ENCODE measurements around the gene SLX9.

The SLX9 gene

DNA sequence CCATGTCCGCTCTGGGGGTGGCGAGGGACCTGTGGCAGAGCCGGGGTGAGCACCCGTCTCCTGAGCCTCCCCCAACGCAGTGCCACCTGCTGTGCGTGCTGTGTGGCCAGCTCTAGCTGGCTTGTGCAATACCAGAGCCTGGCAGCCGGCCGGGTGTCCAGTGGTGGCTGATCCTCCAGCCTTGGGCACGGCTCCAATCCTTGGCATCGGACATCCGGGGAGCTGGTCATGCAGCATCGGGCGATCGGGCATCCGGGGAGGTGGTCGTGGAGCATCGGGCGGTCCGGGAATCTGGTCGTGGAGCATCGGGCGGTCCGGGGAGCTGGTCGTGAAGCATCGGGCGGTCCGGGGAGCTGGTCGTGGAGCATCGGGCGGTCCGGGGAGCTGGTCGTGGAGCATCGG, 8.1 kb downstream of the SLX9 start:
- no peak for DNase-seq

DNA sequence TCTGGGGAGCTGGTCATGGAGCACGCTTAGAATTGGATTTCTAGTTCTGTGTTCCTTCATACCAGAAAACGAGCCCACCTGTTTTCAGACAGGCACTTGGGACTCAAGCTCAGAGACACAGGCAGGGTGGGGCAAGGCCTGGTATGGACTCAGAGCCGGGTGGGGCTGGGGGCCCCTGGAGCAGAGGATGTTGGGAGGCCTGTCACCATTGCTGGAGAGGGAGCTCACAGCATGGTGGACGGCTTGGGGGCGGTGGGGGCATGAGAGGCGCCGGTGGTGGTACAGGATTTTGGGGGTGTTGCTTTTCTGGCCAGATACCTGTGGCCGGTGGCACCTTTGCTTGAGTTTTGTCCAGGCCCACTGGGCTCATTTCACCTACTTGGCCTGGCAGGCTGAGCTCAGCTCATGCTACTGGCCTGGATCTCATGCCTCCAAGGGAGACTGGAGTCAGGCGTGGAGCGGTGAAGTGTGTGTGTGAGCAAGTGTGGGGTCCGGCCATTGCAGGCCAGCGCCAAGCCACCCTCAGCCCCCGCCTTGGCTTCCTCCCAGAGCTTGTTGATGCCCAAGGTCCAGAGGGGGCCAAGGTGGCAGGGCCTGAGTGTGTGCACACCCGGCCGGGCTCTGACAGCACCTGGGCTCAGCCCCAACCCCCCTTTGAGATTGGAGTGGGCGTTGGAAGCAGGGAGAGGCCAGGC, 8.7 kb downstream of the SLX9 start:
- no peak for DNase-seq

DNA sequence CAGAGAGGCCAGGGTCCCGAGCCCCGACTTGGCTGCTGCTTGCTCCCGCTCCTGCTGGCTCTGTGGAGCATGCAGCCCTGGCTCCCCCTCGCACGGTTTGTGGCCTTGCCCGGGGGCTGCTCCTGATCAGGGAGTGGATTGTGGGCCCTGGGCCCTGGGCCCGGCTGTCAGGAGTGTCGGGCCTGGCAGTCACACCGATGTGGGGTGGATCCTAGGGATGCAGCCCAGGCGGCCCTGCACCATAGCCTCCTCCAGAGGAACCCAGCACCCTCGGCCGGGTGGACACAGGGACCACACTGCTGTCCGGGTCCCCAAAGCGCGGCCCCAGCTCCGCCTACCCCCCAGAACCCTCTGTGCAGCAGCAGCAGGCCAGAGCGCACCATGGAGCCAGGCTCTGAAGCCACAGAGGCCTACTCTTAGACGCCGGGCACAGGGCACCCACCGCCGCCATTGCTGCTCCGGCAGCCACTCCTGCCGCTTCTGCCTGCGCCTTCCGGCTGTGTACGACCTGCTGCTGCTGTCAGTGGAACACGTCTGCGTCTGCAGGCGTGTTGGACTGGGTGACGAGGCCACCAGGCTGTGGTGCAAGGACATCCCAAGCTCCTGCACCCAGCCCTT, 9.4 kb downstream of the SLX9 start:
- no peak for DNase-seq

DNA sequence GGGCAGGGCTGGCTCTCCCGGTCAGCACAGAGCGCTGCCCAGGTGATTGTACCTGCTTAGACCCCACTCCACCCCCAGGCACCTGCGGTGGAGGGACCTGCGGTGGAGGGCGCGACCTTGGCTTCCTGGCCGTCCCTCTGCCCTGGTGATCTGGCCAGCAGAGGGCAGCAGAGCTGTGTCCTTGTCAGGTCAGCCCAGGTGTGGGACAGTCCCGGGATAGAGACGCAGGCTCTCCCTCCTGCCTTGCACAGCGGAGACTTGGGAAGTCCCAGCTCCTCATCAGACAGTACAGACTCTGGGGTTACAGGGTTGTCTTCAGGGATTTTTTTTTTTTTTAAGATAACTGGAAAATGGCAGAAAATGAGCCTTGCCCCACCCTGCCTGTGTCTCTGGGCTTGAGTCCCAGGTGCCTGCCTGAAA, 10.0 kb downstream of the SLX9 start:
- DNase-seq: peak; percentile 38 to 81 (median 74)

GRCh38 chr21:44950351-44950750, 10.5 kb downstream of the SLX9 start:
- DNase-seq: no peak

- no peak for DNase-seq
Observed at GRCh38 chr21:44951186-44951915, 11.5 kb downstream of the SLX9 start.

- no peak for DNase-seq
Observed at GRCh38 chr21:44952116-44952928, 12.5 kb downstream of the SLX9 start.

- no peak for DNase-seq
Observed at GRCh38 chr21:44952929-44953627, 13.2 kb downstream of the SLX9 start.

- no peak for DNase-seq
Observed at GRCh38 chr21:44953628-44954021, 13.8 kb downstream of the SLX9 start.

- DNase-seq: no peak
Observed at GRCh38 chr21:44954281-44954771, 14.5 kb downstream of the SLX9 start.

GRCh38 chr21:44955141-44955797, 15.4 kb downstream of the SLX9 start:
- DNase-seq: no peak

DNA sequence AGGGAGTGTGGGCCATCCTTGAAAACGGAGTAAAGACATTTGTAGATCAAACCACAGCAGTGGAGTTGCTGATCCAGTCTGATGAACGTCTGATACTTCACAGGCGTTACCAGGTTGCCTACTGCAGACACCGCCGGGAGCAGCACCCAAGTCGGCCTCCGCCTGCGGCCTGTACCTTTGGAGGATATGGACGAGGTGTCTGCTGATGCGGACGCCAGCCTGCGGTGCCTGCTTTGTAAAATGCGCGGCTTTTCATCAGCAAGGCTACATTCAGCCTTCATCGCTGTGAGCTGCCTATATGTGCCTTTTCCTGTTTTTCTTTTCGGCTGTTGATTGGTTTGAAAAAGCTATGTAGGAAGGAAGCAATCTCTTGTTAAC, 16.0 kb downstream of the SLX9 start:
- no peak for DNase-seq

DNA sequence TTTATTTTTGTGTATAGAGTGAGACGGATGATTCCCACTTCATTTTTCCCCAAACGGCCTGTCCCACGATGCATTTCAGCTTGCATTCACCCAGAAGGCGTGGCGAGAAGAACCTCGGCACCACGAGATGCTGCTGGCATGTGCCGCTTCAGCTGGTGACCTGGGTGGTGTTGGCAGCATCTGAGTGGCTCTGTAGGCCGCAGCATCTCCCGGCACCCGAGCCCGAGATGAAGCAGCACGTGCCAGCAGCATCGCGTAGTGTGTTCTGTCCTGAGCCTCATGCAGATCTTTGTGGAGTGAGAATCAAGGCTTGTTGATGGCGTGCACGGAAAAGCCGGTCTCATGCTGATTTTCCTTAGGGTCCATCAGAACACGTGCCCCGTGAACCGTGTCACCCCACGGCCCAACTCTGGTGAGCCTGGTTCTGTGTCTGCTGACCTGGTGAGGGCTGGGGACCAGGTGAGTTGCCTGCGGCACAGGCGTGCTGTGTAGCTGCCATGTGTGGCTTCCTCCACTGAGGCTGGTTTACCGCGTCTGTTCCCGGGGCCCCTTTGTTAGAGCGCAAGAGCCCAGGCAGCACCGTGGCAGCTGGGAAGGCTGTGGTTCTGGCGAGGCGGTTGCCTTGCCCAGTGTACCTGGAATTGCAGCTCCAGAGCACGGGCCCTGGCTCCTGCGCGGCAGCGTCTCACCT, 16.7 kb downstream of the SLX9 start:
- DNase-seq: no peak

- DNase-seq: no peak
Observed at GRCh38 chr21:44957047-44957831, 17.4 kb downstream of the SLX9 start.

GRCh38 chr21:44957901-44958451, 18.1 kb downstream of the SLX9 start:
- no peak for DNase-seq

DNA sequence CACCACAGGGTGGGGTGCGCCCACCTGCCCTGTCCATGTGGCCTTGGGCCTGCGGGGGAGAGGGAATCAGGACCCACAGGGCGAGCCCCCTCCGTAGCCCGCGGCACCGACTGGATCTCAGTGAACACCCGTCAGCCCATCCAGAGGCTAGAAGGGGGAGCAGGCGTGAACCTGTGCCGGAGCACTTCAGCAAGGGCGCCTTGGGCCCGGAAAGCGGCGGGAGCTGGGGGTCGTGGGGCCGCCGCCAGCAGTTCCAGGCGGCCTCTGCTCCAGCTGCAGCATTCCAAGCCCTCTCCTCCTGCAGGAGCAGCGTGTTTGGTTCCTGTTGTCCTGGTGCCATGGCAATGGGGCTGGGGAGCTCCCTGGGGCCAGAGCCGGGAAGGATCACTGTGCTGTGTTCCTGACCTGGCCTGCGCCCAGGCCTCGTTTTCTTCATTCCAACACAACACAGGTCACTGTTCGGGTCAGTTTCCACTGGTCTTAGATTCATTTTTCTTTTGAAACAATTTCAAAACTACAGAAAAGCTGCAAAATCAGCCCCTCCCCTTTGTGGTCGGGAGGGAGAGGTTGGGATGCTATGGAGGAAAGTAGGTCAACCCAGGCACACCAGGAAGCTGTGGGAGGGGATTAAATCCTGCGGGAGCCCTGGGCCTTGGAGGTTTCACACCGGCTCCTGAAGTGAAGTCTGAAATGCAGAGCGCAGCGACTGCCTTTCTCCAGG, 18.8 kb downstream of the SLX9 start:
- no peak for DNase-seq

DNA sequence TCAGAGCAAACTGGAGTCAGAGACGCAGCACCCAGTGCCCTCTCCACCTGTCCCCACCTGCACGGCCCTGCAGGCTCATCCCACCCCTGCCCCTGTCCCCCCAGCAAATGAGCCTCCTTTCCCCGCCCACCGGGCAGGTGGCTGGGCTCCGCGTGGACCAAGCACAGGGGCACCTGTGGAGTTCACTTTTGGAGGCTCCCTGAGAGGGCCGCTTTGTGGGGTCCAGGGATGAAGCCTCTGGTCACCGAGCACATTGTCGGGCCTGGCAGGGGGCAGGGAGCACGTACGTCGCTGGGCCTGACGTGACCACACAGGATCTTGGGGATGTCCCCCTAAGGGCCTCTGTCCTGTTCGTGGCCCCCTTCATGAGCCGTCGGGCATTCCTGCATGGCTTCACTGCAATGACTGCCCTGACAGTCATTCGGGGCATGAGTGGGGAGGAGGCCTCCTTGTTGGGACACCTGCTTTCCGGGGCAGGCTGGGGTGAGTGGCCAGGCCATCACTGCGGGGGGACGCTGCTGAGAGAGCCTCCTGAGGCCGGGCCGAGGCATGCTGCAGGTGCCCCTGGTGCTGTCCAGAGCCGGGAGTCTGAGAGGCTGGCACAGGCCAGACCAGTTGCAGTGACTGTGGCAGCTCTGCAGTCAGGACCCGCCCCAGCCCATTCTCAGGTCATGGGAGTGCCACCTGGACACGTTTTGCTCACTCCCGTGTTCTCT, 19.7 kb downstream of the SLX9 start:
- no peak for DNase-seq

Data from activated naive CD4-positive, alpha-beta T cell (primary cell).